ENCODE results near the gene CCDC124. TPM values are rescaled to one million over a fixed set of nuclear protein-coding genes. Genes with fewer than 3 reads are reported as not detected.

The CCDC124 gene
- total RNA-seq, 4 donors from 2014 or later, result 32.6 to 91.9 (median 47.4) TPM

DNA sequence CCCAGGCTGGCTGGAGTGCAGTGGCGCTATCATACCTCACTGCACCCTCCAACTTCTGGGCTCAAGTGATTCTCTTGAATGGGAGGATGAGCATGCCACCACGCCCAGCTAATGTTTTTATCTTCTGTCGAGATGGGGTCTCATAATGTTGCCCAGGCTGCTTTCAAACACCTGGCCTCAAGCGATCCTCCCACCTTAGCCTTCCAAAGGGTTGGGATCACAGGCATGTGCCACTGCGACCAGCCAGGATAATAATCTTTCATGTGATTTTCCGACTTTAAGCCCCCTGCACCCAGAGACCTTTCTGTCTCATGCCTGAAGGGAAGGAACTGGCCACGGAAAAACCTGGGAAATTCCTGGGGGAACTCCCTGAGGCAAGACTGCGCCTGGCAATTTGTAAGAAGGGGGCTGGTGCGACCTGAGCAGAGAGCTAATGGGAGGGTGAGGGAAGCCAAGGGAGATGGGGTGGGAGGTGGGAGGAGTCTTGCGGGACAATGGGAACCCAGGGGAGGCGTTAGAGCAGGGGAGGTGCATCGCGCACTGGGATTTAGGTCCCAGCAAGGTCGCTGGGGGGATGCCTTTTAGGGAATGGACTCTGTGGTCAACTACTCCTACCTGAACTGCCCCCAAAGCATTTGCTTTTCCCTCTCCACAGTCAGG lies 1.2 kb upstream of the CCDC124 start:
- no peak for TF ChIP-seq POLR2A (IDR thresholded peaks at IDR 0.05)
- TF ChIP-seq, protein P1, sequence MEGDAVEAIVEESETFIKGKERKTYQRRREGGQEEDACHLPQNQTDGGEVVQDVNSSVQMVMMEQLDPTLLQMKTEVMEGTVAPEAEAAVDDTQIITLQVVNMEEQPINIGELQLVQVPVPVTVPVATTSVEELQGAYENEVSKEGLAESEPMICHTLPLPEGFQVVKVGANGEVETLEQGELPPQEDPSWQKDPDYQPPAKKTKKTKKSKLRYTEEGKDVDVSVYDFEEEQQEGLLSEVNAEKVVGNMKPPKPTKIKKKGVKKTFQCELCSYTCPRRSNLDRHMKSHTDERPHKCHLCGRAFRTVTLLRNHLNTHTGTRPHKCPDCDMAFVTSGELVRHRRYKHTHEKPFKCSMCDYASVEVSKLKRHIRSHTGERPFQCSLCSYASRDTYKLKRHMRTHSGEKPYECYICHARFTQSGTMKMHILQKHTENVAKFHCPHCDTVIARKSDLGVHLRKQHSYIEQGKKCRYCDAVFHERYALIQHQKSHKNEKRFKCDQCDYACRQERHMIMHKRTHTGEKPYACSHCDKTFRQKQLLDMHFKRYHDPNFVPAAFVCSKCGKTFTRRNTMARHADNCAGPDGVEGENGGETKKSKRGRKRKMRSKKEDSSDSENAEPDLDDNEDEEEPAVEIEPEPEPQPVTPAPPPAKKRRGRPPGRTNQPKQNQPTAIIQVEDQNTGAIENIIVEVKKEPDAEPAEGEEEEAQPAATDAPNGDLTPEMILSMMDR (IDR thresholded peaks at IDR 0.05), result no peak
- DNase-seq (ENCODE audit: low spot score in 2 of 2), result no peak
- intact Hi-C loops (cut with DNase I; ENCODE audit: low total_unique reads), result loop anchor here (5.0 kb wide), 1 partner anchor 69 kb away; no protein-coding TSS in a partner anchor
- WGBS, 2 donors, result 20 to 26% methylated on average over 14 of the region's 14 CpGs
- H3K4me3 ChIP-seq (ENCODE audit: low read depth, poor library complexity, severe bottlenecking), result no peak overlapping the region

DNA sequence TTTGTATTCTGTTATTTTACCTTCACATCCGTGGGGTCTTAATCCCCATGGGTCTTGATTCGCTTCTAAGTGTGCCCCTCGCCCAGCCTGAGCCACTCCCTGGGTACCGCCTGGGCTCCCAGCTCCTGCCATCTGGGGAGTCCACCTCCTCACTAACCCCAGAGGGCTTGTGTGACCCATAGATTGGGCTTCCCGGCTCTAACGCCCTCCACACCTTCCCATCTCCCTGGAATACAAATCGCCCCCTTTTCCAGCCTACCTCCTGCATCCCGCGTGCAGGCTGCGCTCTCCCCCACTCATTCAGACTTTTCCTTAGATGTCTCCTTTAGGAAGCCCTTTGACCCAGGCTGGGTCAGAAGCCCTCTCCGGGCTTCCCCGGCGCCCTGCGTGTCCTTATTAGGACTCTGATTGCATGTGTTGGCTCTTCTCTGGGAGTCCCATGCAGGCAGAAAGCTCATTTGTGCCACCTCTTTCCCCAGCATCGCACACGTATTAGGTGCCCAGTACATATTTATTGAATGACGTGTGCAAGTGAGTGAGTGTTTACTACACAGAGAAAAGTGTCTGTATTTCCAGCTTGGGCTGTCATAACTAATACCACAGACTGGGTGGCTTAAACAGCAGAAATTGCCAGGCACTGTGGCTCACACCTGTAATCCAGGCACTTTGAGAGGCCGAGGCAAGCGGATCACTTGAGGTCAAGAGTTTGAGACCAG lies 757 bp downstream of the CCDC124 start:
- peak overlapping the region; percentile 54 for H3K4me3 ChIP-seq (ENCODE audit: low read depth, poor library complexity, severe bottlenecking)
- TF ChIP-seq, protein P1 (IDR thresholded peaks at IDR 0.05), result no peak
- TF ChIP-seq POLR2A (IDR thresholded peaks at IDR 0.05), result no peak
- no peak for DNase-seq (ENCODE audit: low spot score in 2 of 2)
- WGBS, 2 donors, result 16% methylated on average over 19 of the region's 19 CpGs
- intact Hi-C loops (cut with DNase I; ENCODE audit: low total_unique reads), result loop anchor here (5.0 kb wide), 1 partner anchor 71 kb away; no protein-coding TSS in a partner anchor

DNA sequence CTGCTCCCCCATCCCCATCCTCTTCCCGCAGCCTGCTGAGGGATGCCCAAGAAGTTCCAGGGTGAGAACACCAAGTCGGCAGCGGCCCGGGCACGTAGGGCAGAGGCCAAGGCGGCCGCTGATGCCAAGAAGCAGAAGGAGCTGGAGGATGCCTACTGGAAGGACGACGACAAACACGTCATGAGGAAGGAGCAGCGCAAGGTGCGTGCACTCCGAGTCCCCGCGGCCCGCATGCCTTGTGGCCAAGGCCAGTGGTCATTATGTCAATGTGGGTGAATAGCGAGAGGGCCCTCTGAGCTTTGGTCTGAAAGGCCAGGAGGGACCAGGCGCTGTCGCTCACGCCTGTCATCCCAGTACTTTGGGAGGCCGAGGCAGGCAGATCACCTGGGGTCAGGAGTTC lies 3.6 kb downstream of the CCDC124 start:
- WGBS, 2 donors, result 90 to 91% methylated on average over 21 of the region's 21 CpGs
- TF ChIP-seq, protein P1 (IDR thresholded peaks at IDR 0.05), result no peak
- no peak for TF ChIP-seq POLR2A (IDR thresholded peaks at IDR 0.05)
- no peak for DNase-seq (ENCODE audit: low spot score in 2 of 2)
- intact Hi-C loops (cut with DNase I; ENCODE audit: low total_unique reads), result no loop called here
- no peak overlapping the region for H3K4me3 ChIP-seq (ENCODE audit: low read depth, poor library complexity, severe bottlenecking)

DNA sequence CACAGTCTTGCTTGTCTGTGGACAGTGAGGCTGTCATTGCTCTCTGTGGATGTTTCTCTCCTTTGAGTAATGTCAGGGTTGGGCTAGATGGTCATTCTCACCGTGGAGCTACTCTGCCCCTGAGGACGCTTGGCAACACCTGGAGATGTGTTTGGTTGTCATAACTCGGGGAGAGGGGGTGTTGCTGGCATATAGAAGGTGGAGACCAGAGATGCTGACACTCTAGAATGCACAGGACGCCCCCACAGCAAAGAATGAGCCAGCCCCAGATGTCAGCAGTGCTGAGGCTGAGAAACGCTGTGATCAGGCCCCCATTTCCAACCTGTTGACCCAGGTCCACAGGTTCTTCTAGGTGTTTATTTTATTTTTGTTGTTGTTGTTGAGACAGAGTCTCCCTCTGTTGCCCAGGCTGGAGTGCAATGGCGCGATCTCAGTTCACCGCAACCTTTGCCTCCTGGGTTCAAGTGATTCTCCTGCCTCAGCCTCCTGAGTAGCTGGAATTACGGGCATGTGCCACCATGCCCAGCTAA lies 4.6 kb downstream of the CCDC124 start:
- TF ChIP-seq POLR2A (IDR thresholded peaks at IDR 0.05), result no peak
- TF ChIP-seq, protein P1 (IDR thresholded peaks at IDR 0.05), result no peak
- intact Hi-C loops (cut with DNase I; ENCODE audit: low total_unique reads), result no loop called here
- H3K4me3 ChIP-seq (ENCODE audit: low read depth, poor library complexity, severe bottlenecking), result no peak overlapping the region
- no peak for DNase-seq (ENCODE audit: low spot score in 2 of 2)
- 89 to 94% methylated on average over 9 of the region's 9 CpGs for WGBS, 2 donors

DNA sequence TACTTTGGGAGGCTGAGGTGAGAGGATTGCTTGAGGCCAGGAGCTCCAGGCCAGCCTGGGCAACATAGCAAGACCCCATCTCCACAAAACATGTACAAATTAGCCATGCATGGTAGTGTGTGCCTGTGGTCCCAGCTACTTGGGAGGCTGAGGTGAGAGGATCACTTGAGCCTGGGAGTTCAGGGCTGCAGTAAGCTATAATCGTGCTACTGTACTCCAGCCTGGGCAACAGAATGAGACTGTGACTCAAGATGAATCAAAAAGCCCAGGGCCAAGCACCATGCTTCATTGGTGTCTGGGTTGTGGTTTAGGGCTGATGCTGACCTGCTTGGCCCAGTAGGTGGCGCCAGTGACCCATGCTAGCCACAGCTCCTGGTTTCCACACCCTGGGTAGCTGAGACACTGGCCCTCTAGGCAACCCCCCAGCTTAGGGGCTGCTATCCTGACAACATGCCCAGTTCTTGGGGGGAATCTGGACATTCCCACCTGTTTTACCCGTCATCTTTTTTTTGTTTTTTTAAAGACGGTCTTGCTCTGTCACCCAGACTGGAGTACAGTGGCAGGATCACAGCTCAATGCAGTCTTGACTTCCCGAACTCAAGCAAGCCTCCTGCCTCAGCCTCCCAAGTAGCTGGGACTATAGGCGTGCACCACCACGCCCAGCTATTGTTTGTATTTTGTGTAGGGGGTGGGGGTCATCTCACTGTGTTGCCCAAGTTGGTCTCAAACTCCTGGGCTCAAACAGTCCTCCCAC lies 5.5 kb downstream of the CCDC124 start:
- intact Hi-C loops (cut with DNase I; ENCODE audit: low total_unique reads), result no loop called here
- 55 to 61% methylated on average over 7 of the region's 7 CpGs for WGBS, 2 donors
- H3K4me3 ChIP-seq (ENCODE audit: low read depth, poor library complexity, severe bottlenecking), result no peak overlapping the region
- DNase-seq (ENCODE audit: low spot score in 2 of 2), result peak; percentile 74 to 94
- TF ChIP-seq POLR2A (IDR thresholded peaks at IDR 0.05), result no peak
- TF ChIP-seq, protein P1 (IDR thresholded peaks at IDR 0.05), result peak in 1 of 3 donors; percentile 63
